AG08396 (cell line): ENCODE measurements around the gene SPARC.

Experiments
- DNase-seq: peaks from one replicate; pipeline ENCODE4 v3.0.0; 2012; ENCODE audit warnings: low spot score, mixed read lengths

The SPARC gene

GRCh38 chr5:151620461-151620840, 66.3 kb downstream of the SPARC start:
- DNase-seq: no peak

DNA sequence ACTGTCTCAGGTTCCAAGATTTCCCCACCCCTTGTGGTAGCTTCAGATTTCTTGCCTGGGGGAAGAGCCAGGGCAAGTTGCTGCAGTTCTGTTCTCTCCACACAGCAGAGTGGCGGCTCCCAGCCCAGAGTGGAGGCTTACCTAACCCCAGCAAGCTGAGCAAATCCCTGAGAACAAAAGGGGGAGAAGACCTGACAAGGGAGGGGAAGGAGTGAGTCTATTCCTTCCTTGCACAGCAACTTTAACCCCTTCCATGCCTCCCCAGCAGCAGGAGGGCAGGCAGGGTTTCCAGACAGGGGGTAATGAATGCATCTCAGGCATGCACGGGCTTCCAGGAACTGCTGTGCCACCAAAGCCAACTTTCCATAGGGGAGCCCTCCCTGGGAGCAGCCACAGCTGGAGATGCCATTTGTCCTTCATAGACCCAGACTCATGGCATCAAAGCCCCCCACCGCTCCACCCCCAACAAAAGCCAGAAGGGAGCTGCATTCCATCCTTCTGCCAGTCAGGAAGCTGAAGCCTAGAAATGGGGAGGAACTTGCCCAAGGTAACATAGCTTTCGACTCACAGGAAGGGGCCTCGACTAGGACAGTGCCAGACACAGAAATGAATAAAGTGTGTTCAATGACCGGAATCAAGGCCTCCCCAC, 66.8 kb downstream of the SPARC start:
- no peak for DNase-seq

- no peak for DNase-seq
Measured at GRCh38 chr5:151618907-151619306, 67.8 kb downstream of the SPARC start.

DNA sequence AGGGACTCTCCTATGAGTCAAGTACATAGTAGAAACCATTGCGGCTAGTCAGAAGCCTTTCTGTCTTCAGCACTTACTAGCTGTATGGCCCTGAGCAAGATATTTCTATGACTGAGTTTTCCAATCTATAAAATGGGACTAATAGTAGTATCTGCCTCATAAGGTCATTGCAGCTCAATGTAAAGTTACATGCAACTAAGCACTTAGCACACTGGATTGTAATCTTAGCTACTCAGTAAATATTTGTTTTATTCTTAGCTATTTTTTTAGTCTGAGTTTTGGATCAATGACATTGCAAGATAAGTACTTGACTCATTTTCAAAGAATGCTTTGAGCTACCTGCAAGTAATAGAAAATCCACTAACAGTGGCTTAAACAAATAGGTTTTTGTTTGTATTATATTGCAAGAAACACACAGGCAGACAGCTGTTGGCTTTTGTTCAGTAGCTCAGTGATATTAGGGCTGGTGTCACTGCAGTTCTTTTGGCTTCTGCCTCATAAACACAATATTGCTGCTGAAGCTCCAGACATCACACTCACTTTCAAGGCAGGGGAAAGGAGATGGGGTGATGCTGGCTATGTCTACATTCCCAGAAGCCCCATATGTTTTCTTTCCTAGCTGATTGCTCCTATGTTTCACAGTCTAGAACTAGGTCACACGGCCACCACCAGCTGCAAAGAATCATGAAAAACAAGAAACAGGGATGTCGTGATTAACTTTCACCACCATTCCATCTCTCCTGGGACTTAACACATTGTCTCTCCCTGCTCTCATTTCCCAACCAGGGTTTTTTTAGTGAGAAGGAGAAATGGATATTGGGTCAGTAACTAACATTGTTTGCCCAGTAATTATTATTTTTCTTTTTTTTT, 68.6 kb downstream of the SPARC start:
- DNase-seq: no peak

DNA sequence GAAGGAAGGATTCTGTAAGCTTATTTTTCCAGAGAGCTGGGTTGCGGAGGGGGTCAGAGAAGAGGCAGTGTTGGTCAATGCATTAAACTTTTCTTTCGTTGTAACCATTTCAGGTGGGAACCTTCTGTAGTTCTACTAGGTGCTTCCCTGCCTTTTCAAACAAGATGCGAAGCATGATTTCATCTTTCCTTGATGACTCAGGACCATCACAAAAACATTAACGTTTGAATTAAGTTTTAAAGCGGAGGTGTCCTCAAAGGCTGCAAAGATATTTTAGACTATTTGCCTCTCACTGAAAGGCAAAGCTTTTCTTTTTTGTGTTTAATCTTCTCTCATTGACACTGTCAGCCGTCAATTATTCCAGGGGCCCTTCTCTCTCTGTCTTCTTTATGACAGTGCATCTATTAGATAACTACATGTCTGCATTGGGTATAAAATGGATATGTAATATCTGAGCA, 69.3 kb downstream of the SPARC start:
- DNase-seq: no peak

- DNase-seq: no peak
Measured at GRCh38 chr5:151615431-151615830, 71.3 kb downstream of the SPARC start.

DNA sequence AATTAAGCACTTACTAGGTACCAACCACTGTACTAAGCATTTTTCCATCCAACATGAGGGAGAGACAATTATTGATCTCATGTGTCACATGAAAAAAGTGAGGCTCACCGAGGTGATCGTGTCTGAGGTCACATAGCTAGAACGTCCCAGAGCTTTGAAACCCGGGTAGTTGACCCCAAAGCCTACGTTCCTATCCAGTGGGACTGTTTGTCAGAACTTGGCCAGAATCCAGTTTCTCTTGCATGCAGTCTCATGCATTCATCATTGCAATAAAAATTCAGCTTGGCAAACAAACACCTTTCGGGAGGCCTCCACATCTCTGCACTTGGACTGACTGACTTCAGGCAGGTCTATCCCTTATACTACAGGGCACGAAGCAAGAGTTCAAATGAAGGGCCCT, 72.2 kb downstream of the SPARC start:
- DNase-seq: no peak

- DNase-seq: no peak
Measured at GRCh38 chr5:151612689-151613427, 73.9 kb downstream of the SPARC start.

- DNase-seq: no peak
Measured at GRCh38 chr5:151611127-151611775, 75.5 kb downstream of the SPARC start.
